Measurements from ENCODE around the gene CACNG4.

The CACNG4 gene

GRCh38 chr17:66963909-66964771 lies at the start of gene CACNG4:
TSS of gene CACNG4 (plus strand) at chr17:66964707. CDS start at chr17:66964912, 205 bp downstream.
- DNase-seq (ENCODE audit: low read depth in 3 of 3): no peak

GRCh38 chr17:66915204-66915611 lies 49.3 kb upstream of the CACNG4 start:
- no peak for DNase-seq (ENCODE audit: low read depth in 3 of 3)

- DNase-seq (ENCODE audit: low read depth in 3 of 3): no peak
These were observed 48.7 kb upstream of the CACNG4 start for GRCh38 chr17:66915792-66916191.

GRCh38 chr17:66916946-66917345 lies 47.6 kb upstream of the CACNG4 start:
- DNase-seq (ENCODE audit: low read depth in 3 of 3): no peak

- DNase-seq (ENCODE audit: low read depth in 3 of 3): no peak
These were observed 45.6 kb upstream of the CACNG4 start for GRCh38 chr17:66918896-66919295.

GRCh38 chr17:66920435-66920834 lies 44.1 kb upstream of the CACNG4 start:
- DNase-seq (ENCODE audit: low read depth in 3 of 3): no peak

GRCh38 chr17:66920950-66921349 lies 43.6 kb upstream of the CACNG4 start:
- no peak for DNase-seq (ENCODE audit: low read depth in 3 of 3)

GRCh38 chr17:66923886-66924285 lies 40.6 kb upstream of the CACNG4 start:
- DNase-seq (ENCODE audit: low read depth in 3 of 3): no peak

- DNase-seq (ENCODE audit: low read depth in 3 of 3): no peak
These were observed 38.6 kb upstream of the CACNG4 start for GRCh38 chr17:66925811-66926500.

- no peak for DNase-seq (ENCODE audit: low read depth in 3 of 3)
These were observed 35.6 kb upstream of the CACNG4 start for GRCh38 chr17:66928949-66929348.

- DNase-seq (ENCODE audit: low read depth in 3 of 3): no peak
These were observed 34.9 kb upstream of the CACNG4 start for GRCh38 chr17:66929591-66929990.

- DNase-seq (ENCODE audit: low read depth in 3 of 3): no peak
These were observed 33.6 kb upstream of the CACNG4 start for GRCh38 chr17:66930933-66931332.

GRCh38 chr17:66932311-66932710 lies 32.2 kb upstream of the CACNG4 start:
- DNase-seq (ENCODE audit: low read depth in 3 of 3): no peak

- DNase-seq (ENCODE audit: low read depth in 3 of 3): no peak
These were observed 30.5 kb upstream of the CACNG4 start for GRCh38 chr17:66934040-66934439.

GRCh38 chr17:66935717-66936116 lies 28.8 kb upstream of the CACNG4 start:
- DNase-seq (ENCODE audit: low read depth in 3 of 3): no peak

- no peak for DNase-seq (ENCODE audit: low read depth in 3 of 3)
These were observed 25.9 kb upstream of the CACNG4 start for GRCh38 chr17:66938656-66939055.

GRCh38 chr17:66939461-66940114 lies 24.9 kb upstream of the CACNG4 start:
- DNase-seq (ENCODE audit: low read depth in 3 of 3): no peak

GRCh38 chr17:66941249-66941648 lies 23.3 kb upstream of the CACNG4 start:
- DNase-seq (ENCODE audit: low read depth in 3 of 3): no peak

- no peak for DNase-seq (ENCODE audit: low read depth in 3 of 3)
These were observed 22.6 kb upstream of the CACNG4 start for GRCh38 chr17:66941773-66942450.

GRCh38 chr17:66942451-66943264 lies 21.8 kb upstream of the CACNG4 start:
- no peak for DNase-seq (ENCODE audit: low read depth in 3 of 3)

- DNase-seq (ENCODE audit: low read depth in 3 of 3): no peak
These were observed 21.0 kb upstream of the CACNG4 start for GRCh38 chr17:66943484-66943883.
